ENCODE data around the gene HOXC6. TPM values are rescaled to one million over a fixed set of nuclear protein-coding genes. Genes with fewer than 3 reads are reported as not detected.

HOXC6 gene
- total RNA-seq, 5 donors from 2014 or later (not counting 1 experiment from before 2014, with no cell fraction given), result not detected

GRCh38 chr12:54030889-54031471 is 2.7 kb downstream of the HOXC6 start:
- H3K27me3 ChIP-seq (replicated peaks in 1 of 2; ENCODE audit: control insufficient read depth in 2 of 2, extremely low read depth in 1 of 2, insufficient read depth in 2 of 2, low read length in 1 of 2), result peaks cover 30 to 93% of the 10 kb centered on the region in 2 experiments

GRCh38 chr12:54031480-54031879 is 3.2 kb downstream of the HOXC6 start:
- Mint-ChIP-seq H3K9me3 (peaks cover 0 to 4% (median 4%) of the 10 kb centered on the region in 3 donors), H3K36me3 (no peaks in the 10 kb centered on the region), H3K4me1 (peaks cover 31 to 49% (median 37%) of the 10 kb centered on the region in 3 donors), H3K4me3 (no peak overlapping the region), H3K27ac (no peak overlapping the region), H3K27me3 (peaks cover 71 to 84% of the 10 kb centered on the region in 2 donors)
- H3K9me3 ChIP-seq, result no peaks in the 10 kb centered on the region
- ATAC-seq (replicated peaks in 1 of 4) (no peak), DNase-seq (no peak)
- ChIA-PET POLR2A (interaction anchor here in 1 of 2 donors (1.1 kb wide), 1 partner anchor 159 kb away, joined by 8 read pairs; no protein-coding TSS in a partner anchor), CTCF (interaction anchor here (0.6 to 2.7 kb wide), 4 partner anchors 14 to 160 kb away, joined by 5 to 27 read pairs (median 6); no protein-coding TSS in a partner anchor)
- H3K27ac ChIP-seq (ENCODE audit: low read length), result no peak overlapping the region
- H3K4me1 ChIP-seq (ENCODE audit: control insufficient read depth in 1 of 2, extremely low read depth in 1 of 2, insufficient read depth in 2 of 2, low read length in 2 of 2), result peaks cover 0 to 56% of the 10 kb centered on the region in 2 experiments
- H3K36me3 ChIP-seq (ENCODE audit: control insufficient read depth in 2 of 2, extremely low read depth in 1 of 2, insufficient read depth in 1 of 2, low read length in 1 of 2), result no peaks in the 10 kb centered on the region
- peaks cover 27 to 95% of the 10 kb centered on the region in 2 experiments for H3K27me3 ChIP-seq (replicated peaks in 1 of 2; ENCODE audit: control insufficient read depth in 2 of 2, extremely low read depth in 1 of 2, insufficient read depth in 2 of 2, low read length in 1 of 2)
- WGBS (ENCODE audit: insufficient coverage), result 61% methylated on average over 2 of the region's 16 CpGs
- no peak overlapping the region for H3K4me3 ChIP-seq (ENCODE audit: control insufficient read depth in 1 of 2, extremely low read depth in 1 of 2, low read length in 1 of 2)

More at GRCh38 chr12:54030889-54031471, 2.7 kb downstream of the HOXC6 start:
- ChIA-PET POLR2A (no interaction called here), CTCF (interaction anchor here (0.9 to 2.7 kb wide), 3 partner anchors 14 to 170 kb away, joined by 3 to 27 read pairs (median 5); no protein-coding TSS in a partner anchor)
- Mint-ChIP-seq H3K27ac (no peak overlapping the region), H3K27me3 (peaks cover 71 to 86% of the 10 kb centered on the region in 2 donors), H3K4me1 (peaks cover 31 to 50% (median 37%) of the 10 kb centered on the region in 3 donors), H3K36me3 (no peaks in the 10 kb centered on the region), H3K9me3 (peaks cover 0 to 4% (median 4%) of the 10 kb centered on the region in 3 donors), H3K4me3 (no peak overlapping the region)
- Histone ChIP-seq H3K36me3 (ENCODE audit: control insufficient read depth in 2 of 2, extremely low read depth in 1 of 2, insufficient read depth in 1 of 2, low read length in 1 of 2) (no peaks in the 10 kb centered on the region), H3K4me3 (ENCODE audit: control insufficient read depth in 1 of 2, extremely low read depth in 1 of 2, low read length in 1 of 2) (no peak overlapping the region), H3K4me1 (ENCODE audit: control insufficient read depth in 1 of 2, extremely low read depth in 1 of 2, insufficient read depth in 2 of 2, low read length in 2 of 2) (peaks cover 0 to 56% of the 10 kb centered on the region in 2 experiments), H3K27ac (ENCODE audit: low read length) (no peak overlapping the region), H3K9me3 (no peaks in the 10 kb centered on the region)
- ATAC-seq (replicated peaks in 1 of 4), result no peak
- WGBS (ENCODE audit: insufficient coverage), result 12% methylated on average over 34 of the region's 46 CpGs
- no peak for DNase-seq

GRCh38 chr12:54032086-54032619 is 3.9 kb downstream of the HOXC6 start:
- H3K4me3 ChIP-seq (ENCODE audit: control insufficient read depth in 1 of 2, extremely low read depth in 1 of 2, low read length in 1 of 2), result no peak overlapping the region
- Mint-ChIP-seq H3K9me3 (peaks cover 0 to 4% (median 4%) of the 10 kb centered on the region in 3 donors), H3K27ac (no peak overlapping the region), H3K4me3 (peak overlapping the region in 1 of 3 donors; percentile 68), H3K27me3 (peaks cover 64 to 83% of the 10 kb centered on the region in 2 donors), H3K4me1 (peaks cover 29 to 43% (median 33%) of the 10 kb centered on the region in 3 donors), H3K36me3 (no peaks in the 10 kb centered on the region)
- H3K27me3 ChIP-seq (replicated peaks in 1 of 2; ENCODE audit: control insufficient read depth in 2 of 2, extremely low read depth in 1 of 2, insufficient read depth in 2 of 2, low read length in 1 of 2), result peaks cover 27 to 97% of the 10 kb centered on the region in 2 experiments
- no peaks in the 10 kb centered on the region for H3K9me3 ChIP-seq
- CTCF ChIA-PET, result interaction anchor here (0.6 to 2.7 kb wide), 25 partner anchors 9 to 828 kb away, joined by 3 to 27 read pairs (median 3); no protein-coding TSS in a partner anchor
- H3K4me1 ChIP-seq (ENCODE audit: control insufficient read depth in 1 of 2, extremely low read depth in 1 of 2, insufficient read depth in 2 of 2, low read length in 2 of 2), result peaks cover 0 to 51% of the 10 kb centered on the region in 2 experiments
- POLR2A ChIA-PET, result interaction anchor here (0.7 to 1.1 kb wide), 2 partner anchors 158 to 169 kb away, joined by 5 to 8 read pairs; no protein-coding TSS in a partner anchor
- H3K36me3 ChIP-seq (ENCODE audit: control insufficient read depth in 2 of 2, extremely low read depth in 1 of 2, insufficient read depth in 1 of 2, low read length in 1 of 2), result no peaks in the 10 kb centered on the region
- no peak overlapping the region for H3K27ac ChIP-seq (ENCODE audit: low read length)
- no peak for DNase-seq
- ATAC-seq (replicated peaks in 1 of 4), result no peak
- 48% methylated on average over 5 of the region's 6 CpGs for WGBS (ENCODE audit: insufficient coverage)

- peaks cover 29 to 38% (median 33%) of the 10 kb centered on the region in 3 donors for H3K4me1 Mint-ChIP-seq
- peak within 1 kb of the TSS; percentile 24 to 36 for H3K4me3 ChIP-seq (ENCODE audit: control insufficient read depth in 1 of 2, extremely low read depth in 1 of 2, low read length in 1 of 2)
- no peak within 1 kb of the TSS for H3K27ac Mint-ChIP-seq
- CTCF ChIA-PET, result interaction anchor here (0.6 to 2.7 kb wide), 26 partner anchors 9 to 827 kb away, joined by 3 to 27 read pairs (median 3); partner anchors contain the start of genes HOXC4 (in 1 of the 2) and HOXC8 (in 1 of the 2)
- peaks cover 63 to 83% of the 10 kb centered on the region in 2 donors for H3K27me3 Mint-ChIP-seq
- H3K27me3 ChIP-seq (replicated peaks in 1 of 2; ENCODE audit: control insufficient read depth in 2 of 2, extremely low read depth in 1 of 2, insufficient read depth in 2 of 2, low read length in 1 of 2), result peaks cover 24 to 97% of the 10 kb centered on the region in 2 experiments
- POLR2A ChIA-PET, result interaction anchor here (0.6 to 1.1 kb wide), 4 partner anchors 24 to 169 kb away, joined by 3 to 8 read pairs (median 6); no protein-coding TSS in a partner anchor
- no peaks in the 10 kb centered on the region for H3K36me3 Mint-ChIP-seq
- no peak within 1 kb of the TSS for H3K27ac ChIP-seq (ENCODE audit: low read length)
- DNase-seq (peak in 33 of 35 experiments; percentile 22 to 81 (median 53)), ATAC-seq (replicated peaks in 1 of 4) (peak in 1 of 4 experiments; percentile 41)
- H3K9me3 Mint-ChIP-seq, result peaks cover 0 to 4% (median 4%) of the 10 kb centered on the region in 3 donors
- 8% methylated on average over 2 of the region's 12 CpGs for WGBS (ENCODE audit: insufficient coverage)
- no peaks in the 10 kb centered on the region for H3K36me3 ChIP-seq (ENCODE audit: control insufficient read depth in 2 of 2, extremely low read depth in 1 of 2, insufficient read depth in 1 of 2, low read length in 1 of 2)
- peaks cover 0 to 50% of the 10 kb centered on the region in 2 experiments for H3K4me1 ChIP-seq (ENCODE audit: control insufficient read depth in 1 of 2, extremely low read depth in 1 of 2, insufficient read depth in 2 of 2, low read length in 2 of 2)
- H3K4me3 Mint-ChIP-seq, result peak within 1 kb of the TSS; percentile 29 to 68 (median 37)
- H3K9me3 ChIP-seq, result no peaks in the 10 kb centered on the region
These were observed 4.4 kb downstream of the HOXC6 start, which contains the start of gene HOXC5 for GRCh38 chr12:54032627-54033100. Gene HOXC5 (plus strand): TSS chr12:54033050. CDS start chr12:54033123, 73 bp downstream.

GRCh38 chr12:54033106-54033979 is 5.1 kb downstream of the HOXC6 start:
- Histone ChIP-seq H3K27ac (ENCODE audit: low read length) (no peak overlapping the region), H3K27me3 (replicated peaks in 1 of 2; ENCODE audit: control insufficient read depth in 2 of 2, extremely low read depth in 1 of 2, insufficient read depth in 2 of 2, low read length in 1 of 2) (peaks cover 26 to 97% of the 10 kb centered on the region in 2 experiments), H3K4me3 (ENCODE audit: control insufficient read depth in 1 of 2, extremely low read depth in 1 of 2, low read length in 1 of 2) (peak overlapping the region; percentile 24 to 36), H3K4me1 (ENCODE audit: control insufficient read depth in 1 of 2, extremely low read depth in 1 of 2, insufficient read depth in 2 of 2, low read length in 2 of 2) (peaks cover 0 to 47% of the 10 kb centered on the region in 2 experiments), H3K9me3 (no peaks in the 10 kb centered on the region), H3K36me3 (ENCODE audit: control insufficient read depth in 2 of 2, extremely low read depth in 1 of 2, insufficient read depth in 1 of 2, low read length in 1 of 2) (no peaks in the 10 kb centered on the region)
- ATAC-seq (replicated peaks in 1 of 4) (peak in 1 of 4 experiments; percentile 17), DNase-seq (no peak)
- no peak overlapping the region for H3K27ac Mint-ChIP-seq
- peaks cover 66 to 84% of the 10 kb centered on the region in 2 donors for H3K27me3 Mint-ChIP-seq
- H3K36me3 Mint-ChIP-seq, result no peaks in the 10 kb centered on the region
- ChIA-PET POLR2A (interaction anchor here in 1 of 2 donors (0.6 kb wide), 2 partner anchors 23 to 158 kb away, joined by 3 to 7 read pairs; no protein-coding TSS in a partner anchor), CTCF (interaction anchor here (0.6 to 2.7 kb wide), 14 partner anchors 8 to 183 kb away, joined by 3 to 27 read pairs (median 4); partner anchors contain the start of genes HOXC4 (in 1 of the 2) and HOXC8 (in 1 of the 2))
- H3K9me3 Mint-ChIP-seq, result peaks cover 0 to 4% (median 4%) of the 10 kb centered on the region in 3 donors
- H3K4me1 Mint-ChIP-seq, result peaks cover 28 to 36% (median 33%) of the 10 kb centered on the region in 3 donors
- H3K4me3 Mint-ChIP-seq, result peak overlapping the region in 2 of 3 donors; percentile 29 to 68
- WGBS (ENCODE audit: insufficient coverage), result 10% methylated on average over 41 of the region's 61 CpGs

Measured in T-cell (primary cell).